ENCODE results near the gene YTHDC2.
A peak's percentile ranks its signal among the peaks of the same experiment; 100 is the strongest.

Gene YTHDC2

GRCh38 chr5:113512341-113512740 is 1.2 kb upstream of the YTHDC2 start:
- in situ Hi-C loops (cut with HindIII; ENCODE audit: low pct_ligation_motif_present, low pct_unique_long_range_greater_than_20kb, low sequenced_read_pairs), result no loop called here
- DNase-seq, result no peak

GRCh38 chr5:113514289-113514635 is 768 bp downstream of the YTHDC2 start:
- DNase-seq, result no peak
- in situ Hi-C loops (cut with HindIII; ENCODE audit: low pct_ligation_motif_present, low pct_unique_long_range_greater_than_20kb, low sequenced_read_pairs), result no loop called here

GRCh38 chr5:113518884-113519283 is 5.4 kb downstream of the YTHDC2 start:
- in situ Hi-C loops (cut with HindIII; ENCODE audit: low pct_ligation_motif_present, low pct_unique_long_range_greater_than_20kb, low sequenced_read_pairs), result no loop called here
- DNase-seq, result no peak

GRCh38 chr5:113519412-113519811 is 5.9 kb downstream of the YTHDC2 start:
- in situ Hi-C loops (cut with HindIII; ENCODE audit: low pct_ligation_motif_present, low pct_unique_long_range_greater_than_20kb, low sequenced_read_pairs), result no loop called here

GRCh38 chr5:113520429-113520828 is 6.9 kb downstream of the YTHDC2 start:
- DNase-seq, result peak; percentile 22
- in situ Hi-C loops (cut with HindIII; ENCODE audit: low pct_ligation_motif_present, low pct_unique_long_range_greater_than_20kb, low sequenced_read_pairs), result no loop called here

More at GRCh38 chr5:113519412-113519811, 5.9 kb downstream of the YTHDC2 start:
- DNase-seq, result no peak

- DNase-seq, result no peak
- in situ Hi-C loops (cut with HindIII; ENCODE audit: low pct_ligation_motif_present, low pct_unique_long_range_greater_than_20kb, low sequenced_read_pairs), result no loop called here
Observed at GRCh38 chr5:113520899-113521298, 7.4 kb downstream of the YTHDC2 start.

GRCh38 chr5:113523168-113523567 is 9.7 kb downstream of the YTHDC2 start:
- DNase-seq, result no peak
- in situ Hi-C loops (cut with HindIII; ENCODE audit: low pct_ligation_motif_present, low pct_unique_long_range_greater_than_20kb, low sequenced_read_pairs), result no loop called here

GRCh38 chr5:113524927-113525326 is 11.4 kb downstream of the YTHDC2 start:
- in situ Hi-C loops (cut with HindIII; ENCODE audit: low pct_ligation_motif_present, low pct_unique_long_range_greater_than_20kb, low sequenced_read_pairs), result no loop called here
- no peak for DNase-seq

- in situ Hi-C loops (cut with HindIII; ENCODE audit: low pct_ligation_motif_present, low pct_unique_long_range_greater_than_20kb, low sequenced_read_pairs), result no loop called here
Observed at GRCh38 chr5:113526421-113526820, 12.9 kb downstream of the YTHDC2 start.

GRCh38 chr5:113527746-113528145 is 14.3 kb downstream of the YTHDC2 start:
- DNase-seq, result no peak
- in situ Hi-C loops (cut with HindIII; ENCODE audit: low pct_ligation_motif_present, low pct_unique_long_range_greater_than_20kb, low sequenced_read_pairs), result no loop called here

More at GRCh38 chr5:113526421-113526820, 12.9 kb downstream of the YTHDC2 start:
- DNase-seq, result no peak

- DNase-seq, result peak; percentile 8
- in situ Hi-C loops (cut with HindIII; ENCODE audit: low pct_ligation_motif_present, low pct_unique_long_range_greater_than_20kb, low sequenced_read_pairs), result no loop called here
Observed at GRCh38 chr5:113531481-113532159, 18.1 kb downstream of the YTHDC2 start.

GRCh38 chr5:113538313-113538712 is 24.8 kb downstream of the YTHDC2 start:
- in situ Hi-C loops (cut with HindIII; ENCODE audit: low pct_ligation_motif_present, low pct_unique_long_range_greater_than_20kb, low sequenced_read_pairs), result no loop called here
- DNase-seq, result no peak

GRCh38 chr5:113546703-113547183 is 33.2 kb downstream of the YTHDC2 start:
- in situ Hi-C loops (cut with HindIII; ENCODE audit: low pct_ligation_motif_present, low pct_unique_long_range_greater_than_20kb, low sequenced_read_pairs), result no loop called here
- no peak for DNase-seq

- in situ Hi-C loops (cut with HindIII; ENCODE audit: low pct_ligation_motif_present, low pct_unique_long_range_greater_than_20kb, low sequenced_read_pairs), result no loop called here
- DNase-seq, result no peak
Observed at GRCh38 chr5:113548396-113548795, 34.9 kb downstream of the YTHDC2 start.

GRCh38 chr5:113552137-113552536 is 38.6 kb downstream of the YTHDC2 start:
- no peak for DNase-seq
- in situ Hi-C loops (cut with HindIII; ENCODE audit: low pct_ligation_motif_present, low pct_unique_long_range_greater_than_20kb, low sequenced_read_pairs), result no loop called here

GRCh38 chr5:113552620-113553019 is 39.1 kb downstream of the YTHDC2 start:
- no peak for DNase-seq
- in situ Hi-C loops (cut with HindIII; ENCODE audit: low pct_ligation_motif_present, low pct_unique_long_range_greater_than_20kb, low sequenced_read_pairs), result no loop called here

- in situ Hi-C loops (cut with HindIII; ENCODE audit: low pct_ligation_motif_present, low pct_unique_long_range_greater_than_20kb, low sequenced_read_pairs), result no loop called here
- DNase-seq, result no peak
Observed at GRCh38 chr5:113562828-113563400, 49.4 kb downstream of the YTHDC2 start.

GRCh38 chr5:113569396-113569795 is 55.9 kb downstream of the YTHDC2 start:
- no peak for DNase-seq
- in situ Hi-C loops (cut with HindIII; ENCODE audit: low pct_ligation_motif_present, low pct_unique_long_range_greater_than_20kb, low sequenced_read_pairs), result no loop called here

GRCh38 chr5:113572716-113573115 is 59.2 kb downstream of the YTHDC2 start:
- in situ Hi-C loops (cut with HindIII; ENCODE audit: low pct_ligation_motif_present, low pct_unique_long_range_greater_than_20kb, low sequenced_read_pairs), result no loop called here
- DNase-seq, result no peak

- DNase-seq, result peak; percentile 70
- in situ Hi-C loops (cut with HindIII; ENCODE audit: low pct_ligation_motif_present, low pct_unique_long_range_greater_than_20kb, low sequenced_read_pairs), result no loop called here
Observed at GRCh38 chr5:113574417-113574816, 60.9 kb downstream of the YTHDC2 start.
